ENCODE measurements around the gene MAMSTR. TPM values are rescaled to one million over a fixed set of nuclear protein-coding genes. Genes with fewer than 3 reads are reported as not detected.

MAMSTR gene
- total and polyA plus RNA-seq, 2 of the 4 experiments (the other 2 are of a cell fraction): 0.18 to 1.9 TPM

DNA sequence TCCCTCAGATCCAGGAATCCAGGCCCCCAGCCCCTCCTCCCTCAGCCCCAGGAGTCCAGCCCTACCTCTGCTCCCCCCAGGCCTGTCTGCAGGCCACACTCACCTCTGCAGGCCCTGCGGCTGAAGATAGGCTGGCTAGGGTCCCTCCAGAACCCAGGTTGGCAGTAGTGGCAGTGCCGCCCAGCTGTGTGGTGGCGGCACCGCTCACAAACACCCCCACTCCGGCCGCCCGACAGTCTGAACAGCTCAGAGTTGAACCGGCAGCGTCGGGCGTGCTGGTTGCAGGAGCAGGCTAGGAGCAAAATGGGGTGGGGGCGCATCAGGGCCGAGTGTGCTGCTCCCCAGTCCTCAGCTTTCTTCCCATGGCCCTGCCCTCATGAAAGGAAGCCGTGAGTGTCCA, 55.0 kb downstream of the MAMSTR start:
- no peaks in the 10 kb centered on the region for H3K4me1 ChIP-seq (ENCODE audit: control insufficient read depth, insufficient read depth, low read length)
- DNase-seq: no peak
- H3K56ac ChIP-seq (ENCODE audit: extremely low read depth, insufficient read depth, low read length): no peak overlapping the region
- CTCF ChIA-PET: no interaction called here
- H2BK20ac ChIP-seq (ENCODE audit: low read depth, low read length): no peak overlapping the region
- WGBS, 2 experiments (ENCODE audit: extremely low coverage in 2 of 2, insufficient read length in 1 of 2): 50% methylated on average over 2 of the region's 14 CpGs; no CpG with 5 or more reads in 1 of the 2 experiments
- intact Hi-C loops (cut with micrococcal nuclease): no loop called here
- H3K79me1 ChIP-seq (ENCODE audit: low read depth in 1 of 2, low read length in 2 of 2): no peaks in the 10 kb centered on the region
- no peak overlapping the region for H3K18ac ChIP-seq (ENCODE audit: low read depth, low read length)
- no TSS peak for BruUV-seq (replicated peaks)
- H3K9ac ChIP-seq (ENCODE audit: low read depth, low read length): no peak overlapping the region
- H2BK5ac ChIP-seq (ENCODE audit: low read depth, low read length, poor library complexity, severe bottlenecking): no peak overlapping the region
- H2BK15ac ChIP-seq (ENCODE audit: low read depth, low read length): no peak overlapping the region
- H3K14ac ChIP-seq (replicated peaks; ENCODE audit: low read depth, low read length): no peak overlapping the region
- H3K27me3 ChIP-seq (ENCODE audit: control insufficient read depth, insufficient read depth, low read length): peaks cover 2% of the 10 kb centered on the region
- dilution Hi-C loops (cut with HindIII; ENCODE audit: low sequenced_read_pairs, unreplicated experiment): no loop called here
- in situ Hi-C loops (cut with MboI; ENCODE audit: low sequenced_read_pairs): no loop called here
- H3K9me1 ChIP-seq (ENCODE audit: insufficient read depth, low read length): no peaks in the 10 kb centered on the region
- H3K4ac ChIP-seq (ENCODE audit: low read depth, low read length): no peak overlapping the region
- no peak overlapping the region for H3K23ac ChIP-seq (ENCODE audit: low read depth, low read length)
- H4K8ac ChIP-seq (ENCODE audit: low read depth in 2 of 2, low read length in 2 of 2): no peak overlapping the region
- no peak overlapping the region for H4K5ac ChIP-seq (ENCODE audit: low read depth, low read length)
- no peak overlapping the region for H3K4me2 ChIP-seq (ENCODE audit: low read depth, low read length)
- no peak overlapping the region for H3K4me3 ChIP-seq (ENCODE audit: insufficient read depth, low read depth, low read length)
- no peak overlapping the region for H3K27ac ChIP-seq (ENCODE audit: insufficient read depth, low read length)
- ATAC-seq (ENCODE audit: low read depth): no peak
- H2BK120ac ChIP-seq (ENCODE audit: low read depth, low read length): no peak overlapping the region
- POLR2A ChIA-PET (ENCODE audit: unreplicated experiment): no interaction called here
- H2AFZ ChIP-seq (replicated peaks; ENCODE audit: low read length, poor library complexity): no peak overlapping the region
- TF ChIP-seq NFE2L2 (IDR thresholded peaks at IDR 0.05; ENCODE audit: low read depth, low read length): no peak
- TF ChIP-seq FOS (IDR thresholded peaks at IDR 0.05; ENCODE audit: low read depth, low read length): no peak
- H2AK5ac ChIP-seq (ENCODE audit: low read depth, low read length): no peak overlapping the region
- H2AK9ac ChIP-seq (replicated peaks; ENCODE audit: low read depth, low read length, poor library complexity): no peak overlapping the region
- no peaks in the 10 kb centered on the region for H4K20me1 ChIP-seq (ENCODE audit: insufficient read depth, low read length)
- H3K36me3 ChIP-seq (ENCODE audit: control insufficient read depth, insufficient read depth, low read length): no peaks in the 10 kb centered on the region
- H3K9me3 ChIP-seq (ENCODE audit: control insufficient read depth, insufficient read depth, low read length): no peaks in the 10 kb centered on the region
- H4K91ac ChIP-seq (ENCODE audit: insufficient read depth, low read depth, low read length): no peak overlapping the region
